Activated CD4-positive, alpha-beta T cell treated with anti-CD3 and anti-CD28 coated beads for 4 hours (primary cell): Measurements from ENCODE around the gene RPS6KA5.

Source experiments
- DNase-seq, 2 donors: peaks; one replicate each; pipeline ENCODE4 v3.0.0-alpha.2; 2020

RPS6KA5 gene

GRCh38 chr14:90924621-90925340 is 135.7 kb downstream of the RPS6KA5 start:
- no peak for DNase-seq

- no peak for DNase-seq
Measured at GRCh38 chr14:90922141-90922540, 138.3 kb downstream of the RPS6KA5 start.

- DNase-seq, result no peak
Measured at GRCh38 chr14:90911121-90911520, 149.3 kb downstream of the RPS6KA5 start.

GRCh38 chr14:90907178-90907577 is 153.3 kb downstream of the RPS6KA5 start:
- DNase-seq, result no peak

- no peak for DNase-seq
Measured at GRCh38 chr14:90905531-90905930, 154.9 kb downstream of the RPS6KA5 start.

GRCh38 chr14:90903101-90903500 is 157.3 kb downstream of the RPS6KA5 start:
- DNase-seq, result peak; percentile 54 to 66

GRCh38 chr14:90900476-90901083 is 159.9 kb downstream of the RPS6KA5 start:
- no peak for DNase-seq

- DNase-seq, result no peak
Measured at GRCh38 chr14:90897022-90897421, 163.4 kb downstream of the RPS6KA5 start.

- DNase-seq, result no peak
Measured at GRCh38 chr14:90894241-90894640, 166.2 kb downstream of the RPS6KA5 start.

GRCh38 chr14:90893510-90893909 is 166.9 kb downstream of the RPS6KA5 start:
- no peak for DNase-seq

GRCh38 chr14:90892970-90893369 is 167.5 kb downstream of the RPS6KA5 start:
- no peak for DNase-seq

- no peak for DNase-seq
Measured at GRCh38 chr14:90891326-90891725, 169.1 kb downstream of the RPS6KA5 start.

- DNase-seq, result no peak
Measured at GRCh38 chr14:90890322-90891020, 170.0 kb downstream of the RPS6KA5 start.

- DNase-seq, result no peak
Measured at GRCh38 chr14:90886297-90886815, 174.1 kb downstream of the RPS6KA5 start.

- DNase-seq, result no peak
Measured at GRCh38 chr14:90883782-90884181, 176.7 kb downstream of the RPS6KA5 start.

- no peak for DNase-seq
Measured at GRCh38 chr14:90883197-90883596, 177.2 kb downstream of the RPS6KA5 start.

- DNase-seq, result no peak
Measured at GRCh38 chr14:90880282-90880681, 180.2 kb downstream of the RPS6KA5 start.

- no peak for DNase-seq
Measured at GRCh38 chr14:90874599-90874998, 185.8 kb downstream of the RPS6KA5 start.

GRCh38 chr14:90871605-90872233 is 188.7 kb downstream of the RPS6KA5 start:
- no peak for DNase-seq

- no peak for DNase-seq
Measured at GRCh38 chr14:90870950-90871604, 189.4 kb downstream of the RPS6KA5 start.

GRCh38 chr14:90867501-90867900 is 192.9 kb downstream of the RPS6KA5 start:
- no peak for DNase-seq

- no peak for DNase-seq
Measured at GRCh38 chr14:90866833-90867232, 193.6 kb downstream of the RPS6KA5 start.

- no peak for DNase-seq
Measured at GRCh38 chr14:90864741-90865140, 195.7 kb downstream of the RPS6KA5 start.
